ENCODE results near the gene IL10RA. TPM values are rescaled to one million over a fixed set of nuclear protein-coding genes. Genes with fewer than 3 reads are reported as not detected.

IL10RA gene
- polyA plus RNA-seq, 1 donor: 8.6 TPM

DNA sequence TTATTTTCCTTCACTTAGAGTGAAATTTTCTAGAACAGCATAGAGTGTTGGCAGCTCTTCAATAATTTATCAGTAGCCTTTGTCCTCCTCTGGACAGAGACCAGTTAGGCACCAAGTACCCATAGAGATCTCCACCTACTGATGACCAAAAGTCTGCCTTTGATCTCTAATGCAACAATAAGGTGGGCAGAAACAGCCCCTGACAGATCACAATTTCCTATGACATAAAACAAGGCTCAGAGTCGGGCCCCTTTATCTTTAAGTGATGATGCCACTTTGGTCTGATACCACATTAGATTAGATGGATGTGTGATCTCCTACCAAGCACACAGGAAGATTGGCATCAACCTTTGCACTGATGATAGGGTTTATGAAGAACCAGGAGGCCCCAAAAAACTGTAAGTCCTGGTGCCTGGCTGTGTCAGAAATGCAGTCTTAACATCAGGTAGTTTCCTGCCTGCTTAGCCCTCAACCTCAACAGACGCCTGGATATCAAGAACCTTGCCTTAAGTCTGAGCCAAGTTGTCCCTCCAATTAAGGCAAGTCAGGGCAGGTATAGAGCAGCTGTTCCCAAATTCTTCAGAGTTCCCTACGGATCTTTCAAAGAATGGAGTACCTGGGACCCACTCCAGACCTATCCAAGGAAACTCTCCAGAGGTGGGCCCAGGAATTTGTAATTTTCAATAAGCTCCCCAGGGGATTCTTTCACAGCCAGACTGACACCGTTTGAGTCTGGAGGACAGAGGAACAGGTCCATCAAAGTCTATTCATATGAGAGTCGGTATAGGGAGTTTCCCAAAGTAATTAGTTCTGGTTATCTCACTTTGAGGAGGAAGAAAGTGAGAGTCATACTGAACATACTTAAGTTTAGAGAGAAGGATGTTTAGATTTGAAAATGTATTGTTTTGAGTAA, 60.1 kb downstream of the IL10RA start:
- Histone ChIP-seq H3K4me3 (ENCODE audit: low read length) (no peak overlapping the region), H3K4me1 (ENCODE audit: control insufficient read depth, insufficient read depth, low read length) (no peaks in the 10 kb centered on the region), H3K9me3 (ENCODE audit: control insufficient read depth, low read depth, low read length) (no peaks in the 10 kb centered on the region), H3K27ac (ENCODE audit: low read length) (no peak overlapping the region), H3K36me3 (ENCODE audit: control insufficient read depth, insufficient read depth, low read length) (no peaks in the 10 kb centered on the region), H3K27me3 (ENCODE audit: control insufficient read depth, insufficient read depth, low read length) (peaks cover 2% of the 10 kb centered on the region)
- DNase-seq: no peak
- WGBS (ENCODE audit: insufficient coverage, low lambda C conversion rate): no CpG with 5 or more reads among the region's 5 CpGs

DNA sequence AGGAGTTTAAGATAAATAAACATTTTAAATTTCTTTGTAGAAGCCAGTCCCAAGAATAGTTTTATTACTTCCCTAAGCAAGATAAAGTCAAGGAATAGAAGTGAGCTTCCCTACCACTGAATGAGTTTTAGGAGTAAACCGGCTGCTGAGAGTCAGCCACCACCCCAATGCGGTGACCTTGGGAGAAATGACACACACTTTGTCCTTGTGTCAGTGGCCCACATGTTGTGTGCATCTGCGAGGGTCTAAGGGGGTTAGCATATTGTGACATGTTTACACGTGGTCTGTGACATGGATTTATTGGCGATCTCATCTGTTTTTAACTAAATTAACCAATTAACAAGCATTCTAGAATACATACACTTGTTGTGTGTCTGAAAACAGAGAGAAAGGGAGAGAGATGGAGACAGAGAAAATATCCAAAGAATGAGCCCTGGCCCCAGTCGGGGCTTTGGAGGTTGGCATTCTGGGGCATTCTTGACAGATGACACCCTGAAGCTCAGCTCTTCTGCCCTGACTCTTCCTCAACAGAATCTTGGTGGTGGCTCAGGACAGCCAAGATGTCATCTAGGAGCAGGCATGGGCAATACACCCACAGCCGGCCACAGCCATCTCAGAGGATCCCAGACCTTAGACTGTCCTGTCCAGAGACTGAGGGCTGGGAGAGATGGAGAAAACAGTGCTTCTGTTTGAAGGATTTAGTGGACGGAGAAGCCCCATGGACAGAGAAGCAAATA, 60.9 kb downstream of the IL10RA start:
- Histone ChIP-seq H3K27ac (ENCODE audit: low read length) (no peak overlapping the region), H3K4me1 (ENCODE audit: control insufficient read depth, insufficient read depth, low read length) (no peaks in the 10 kb centered on the region), H3K36me3 (ENCODE audit: control insufficient read depth, insufficient read depth, low read length) (no peaks in the 10 kb centered on the region), H3K27me3 (ENCODE audit: control insufficient read depth, insufficient read depth, low read length) (peaks cover 2% of the 10 kb centered on the region), H3K9me3 (ENCODE audit: control insufficient read depth, low read depth, low read length) (no peaks in the 10 kb centered on the region), H3K4me3 (ENCODE audit: low read length) (no peak overlapping the region)
- no peak for DNase-seq
- 100% methylated on average over 1 of the region's 8 CpGs for WGBS (ENCODE audit: insufficient coverage, low lambda C conversion rate)

DNA sequence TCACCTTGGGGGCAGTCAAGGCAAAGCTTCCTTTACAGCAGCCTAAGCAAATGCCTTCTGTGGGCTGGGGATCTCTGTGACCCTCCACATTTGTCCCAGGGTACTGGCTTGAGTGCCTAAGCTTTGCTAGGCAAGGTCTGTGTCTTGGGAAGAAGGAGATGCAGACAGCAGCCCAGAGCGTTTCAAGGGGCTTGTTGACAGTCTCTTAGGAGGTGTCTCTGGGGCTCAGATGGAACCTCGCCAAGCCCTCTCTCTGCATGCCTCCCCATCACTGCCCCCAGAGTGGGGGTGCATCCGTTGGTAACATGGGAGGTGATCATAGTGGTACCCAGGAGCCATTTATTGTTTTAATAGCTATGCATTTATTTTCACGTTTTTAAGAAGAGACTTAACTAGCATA, 61.6 kb downstream of the IL10RA start:
- no peak for DNase-seq
- H3K27me3 ChIP-seq (ENCODE audit: control insufficient read depth, insufficient read depth, low read length): peaks cover 2% of the 10 kb centered on the region
- no peaks in the 10 kb centered on the region for H3K9me3 ChIP-seq (ENCODE audit: control insufficient read depth, low read depth, low read length)
- H3K36me3 ChIP-seq (ENCODE audit: control insufficient read depth, insufficient read depth, low read length): no peaks in the 10 kb centered on the region
- H3K4me1 ChIP-seq (ENCODE audit: control insufficient read depth, insufficient read depth, low read length): no peaks in the 10 kb centered on the region
- WGBS (ENCODE audit: insufficient coverage, low lambda C conversion rate): 92% methylated on average over 2 of the region's 4 CpGs
- no peak overlapping the region for H3K27ac ChIP-seq (ENCODE audit: low read length)
- H3K4me3 ChIP-seq (ENCODE audit: low read length): no peak overlapping the region

DNA sequence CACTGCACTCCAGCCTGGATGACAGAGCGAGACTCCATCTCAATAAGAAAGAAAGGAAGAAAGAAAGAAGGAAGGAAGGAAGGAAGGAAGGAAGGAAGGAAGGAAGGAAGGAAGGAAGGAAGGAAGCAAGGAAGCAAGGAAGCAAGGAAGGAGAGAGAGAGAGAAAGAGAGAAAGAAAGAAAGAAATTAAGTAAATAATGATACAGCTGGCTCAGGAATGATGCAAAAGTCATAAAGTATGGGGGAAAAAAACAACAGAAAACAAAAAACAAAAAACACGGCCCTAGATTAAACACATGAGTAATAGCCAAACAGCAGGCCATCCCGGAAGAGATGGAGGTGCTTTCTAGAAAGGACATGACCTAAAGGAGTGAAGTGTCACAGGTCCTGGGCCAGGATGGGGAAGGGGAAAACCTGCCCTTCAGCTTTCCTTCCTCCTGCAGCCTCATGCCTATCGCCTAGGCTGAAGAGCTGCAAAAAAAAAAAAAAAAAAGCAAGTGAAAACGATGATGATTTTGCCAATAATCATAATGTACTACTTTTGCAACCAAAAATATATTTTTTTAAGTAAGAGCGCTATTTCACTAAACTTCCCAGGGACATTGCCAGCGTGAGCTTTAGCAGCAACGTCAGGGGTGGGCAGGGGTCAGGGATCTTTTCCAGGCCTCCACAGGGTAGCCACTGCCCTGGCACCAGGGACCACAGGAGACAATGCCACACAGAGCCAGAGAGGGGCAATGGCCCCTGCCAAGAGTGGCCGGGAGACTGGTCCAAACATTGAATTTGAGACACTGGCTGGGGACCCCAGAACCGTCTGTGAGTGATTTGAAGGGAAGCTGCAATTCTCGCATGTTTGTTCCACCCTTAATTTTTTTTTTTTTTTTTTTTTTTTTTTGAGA, 62.5 kb downstream of the IL10RA start:
- peaks cover 2% of the 10 kb centered on the region for H3K27me3 ChIP-seq (ENCODE audit: control insufficient read depth, insufficient read depth, low read length)
- no peak overlapping the region for H3K4me3 ChIP-seq (ENCODE audit: low read length)
- no peak for DNase-seq
- WGBS (ENCODE audit: insufficient coverage, low lambda C conversion rate): 83% methylated on average over 3 of the region's 11 CpGs
- no peaks in the 10 kb centered on the region for H3K9me3 ChIP-seq (ENCODE audit: control insufficient read depth, low read depth, low read length)
- no peaks in the 10 kb centered on the region for H3K36me3 ChIP-seq (ENCODE audit: control insufficient read depth, insufficient read depth, low read length)
- no peak overlapping the region for H3K27ac ChIP-seq (ENCODE audit: low read length)
- no peaks in the 10 kb centered on the region for H3K4me1 ChIP-seq (ENCODE audit: control insufficient read depth, insufficient read depth, low read length)

DNA sequence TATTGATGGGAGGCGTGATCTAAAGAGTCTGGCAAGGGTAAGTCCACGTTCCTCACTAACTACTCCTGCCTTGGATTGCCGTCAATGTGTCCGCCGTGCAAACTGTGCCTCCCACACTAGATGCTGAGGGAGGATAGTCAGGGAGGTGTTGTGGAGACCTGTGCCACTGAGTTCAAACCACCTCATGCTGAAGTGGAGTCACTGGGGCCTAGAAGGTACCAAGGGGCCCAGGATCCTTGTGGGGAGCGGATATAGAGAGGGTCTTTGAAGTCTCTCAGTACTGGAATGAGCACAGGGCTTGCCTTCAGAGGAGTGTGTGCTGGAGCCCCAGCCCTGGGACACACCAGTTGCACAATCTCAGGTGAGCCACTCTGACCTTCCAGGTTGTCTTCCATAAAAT, 63.6 kb downstream of the IL10RA start:
- no peak overlapping the region for H3K4me3 ChIP-seq (ENCODE audit: low read length)
- H3K27me3 ChIP-seq (ENCODE audit: control insufficient read depth, insufficient read depth, low read length): peaks cover 2% of the 10 kb centered on the region
- no peak overlapping the region for H3K27ac ChIP-seq (ENCODE audit: low read length)
- H3K4me1 ChIP-seq (ENCODE audit: control insufficient read depth, insufficient read depth, low read length): no peaks in the 10 kb centered on the region
- no peak for DNase-seq
- H3K36me3 ChIP-seq (ENCODE audit: control insufficient read depth, insufficient read depth, low read length): no peaks in the 10 kb centered on the region
- H3K9me3 ChIP-seq (ENCODE audit: control insufficient read depth, low read depth, low read length): no peaks in the 10 kb centered on the region
- WGBS (ENCODE audit: insufficient coverage, low lambda C conversion rate): no CpG with 5 or more reads among the region's 6 CpGs

DNA sequence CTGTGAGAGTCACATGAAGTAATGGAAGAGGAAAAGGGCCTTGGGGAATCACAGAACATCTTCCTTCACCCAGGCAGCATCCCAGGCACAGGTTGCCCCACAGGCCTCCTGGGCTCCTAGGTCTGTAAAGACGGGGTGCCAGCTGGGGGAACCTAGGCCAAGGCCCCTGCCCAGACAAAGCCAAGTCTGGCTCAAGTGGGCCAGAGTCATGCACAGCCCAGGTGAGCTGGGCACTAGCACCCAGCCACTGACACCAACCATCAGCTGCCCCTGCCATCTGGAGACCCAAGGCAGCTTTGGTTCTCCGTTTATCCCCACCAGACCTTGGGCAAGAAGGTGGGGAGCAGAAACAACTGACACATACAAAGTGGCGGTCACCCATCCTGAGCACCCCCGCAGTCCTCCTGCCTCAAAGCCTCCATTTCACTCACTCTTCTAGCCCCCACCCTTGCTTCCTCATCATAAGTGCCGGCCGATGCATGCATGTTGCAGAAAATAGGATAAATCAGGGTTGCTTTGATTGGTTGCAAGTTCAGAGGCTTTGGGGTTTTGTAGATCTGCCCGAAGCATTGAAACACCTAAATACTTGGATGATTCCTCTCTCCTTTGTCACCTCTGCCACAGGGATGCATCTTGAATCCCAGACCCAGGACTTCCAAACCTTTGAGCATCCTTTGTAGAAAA, 64.2 kb downstream of the IL10RA start:
- H3K36me3 ChIP-seq (ENCODE audit: control insufficient read depth, insufficient read depth, low read length): no peaks in the 10 kb centered on the region
- peaks cover 2% of the 10 kb centered on the region for H3K27me3 ChIP-seq (ENCODE audit: control insufficient read depth, insufficient read depth, low read length)
- H3K4me3 ChIP-seq (ENCODE audit: low read length): no peak overlapping the region
- no CpG with 5 or more reads among the region's 7 CpGs for WGBS (ENCODE audit: insufficient coverage, low lambda C conversion rate)
- H3K9me3 ChIP-seq (ENCODE audit: control insufficient read depth, low read depth, low read length): no peaks in the 10 kb centered on the region
- DNase-seq: no peak
- H3K27ac ChIP-seq (ENCODE audit: low read length): no peak overlapping the region
- no peaks in the 10 kb centered on the region for H3K4me1 ChIP-seq (ENCODE audit: control insufficient read depth, insufficient read depth, low read length)

Other genes starting within 250 kb of the IL10RA start
- 1.6 TPM for gene DSCAML1, start 189.2 kb upstream of the IL10RA start, polyA plus RNA-seq
- 4.4 TPM for gene FXYD2, start 161.7 kb upstream of the IL10RA start, polyA plus RNA-seq
- gene FXYD6, start 109.7 kb upstream of the IL10RA start, polyA plus RNA-seq: 78.3 TPM
- gene TMPRSS13, start 57.0 kb upstream of the IL10RA start, polyA plus RNA-seq: 3.6 TPM
- gene TMPRSS4, start 90.7 kb downstream of the IL10RA start, polyA plus RNA-seq: 62.6 TPM
- gene SMIM35, start 100.6 kb downstream of the IL10RA start, polyA plus RNA-seq: 0.46 TPM
- gene SCN4B, start 166.4 kb downstream of the IL10RA start, polyA plus RNA-seq: 4.2 TPM
- 1.3 TPM for gene SCN2B, start 190.2 kb downstream of the IL10RA start, polyA plus RNA-seq
- gene JAML, start 238.6 kb downstream of the IL10RA start, polyA plus RNA-seq: 35.2 TPM

Data from large intestine (tissue), 3 donors.